Left hindlimb (tissue), 1 donor: ENCODE measurements around the gene GRN.
"Not testable (repeated sequence)": the region's sequence is repeated elsewhere in the genome, so short reads cannot be mapped to it uniquely, and the experiment has no call there.

Experiments used
- DNase-seq: peaks from one replicate; pipeline ENCODE4 v3.0.0-alpha.2; 2018

Gene GRN

DNA sequence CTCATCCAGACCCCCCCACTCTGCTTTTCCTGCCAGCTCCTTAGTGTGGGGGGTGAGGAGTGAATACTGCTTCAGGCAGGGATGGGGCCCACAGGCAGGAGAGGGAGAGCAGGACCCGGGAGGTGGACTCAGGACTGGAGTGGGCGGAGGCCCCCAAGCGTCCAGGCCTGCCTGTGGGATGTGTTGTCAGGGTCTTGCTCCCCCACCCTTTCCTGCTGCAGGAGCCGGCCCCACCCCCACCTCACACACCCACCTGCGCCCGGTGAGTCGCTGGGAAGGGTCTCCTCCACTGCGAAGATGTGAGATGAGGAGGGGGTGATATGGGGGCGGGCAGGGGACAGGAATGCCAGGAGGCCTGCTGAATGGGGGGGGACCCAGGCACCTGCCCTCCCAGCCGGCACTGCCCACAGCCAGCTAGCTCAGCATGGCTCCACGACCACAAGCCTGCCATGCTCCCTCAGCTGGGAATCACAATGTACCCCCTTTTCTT, 17.4 kb downstream of the GRN start:
- DNase-seq: no peak

- DNase-seq: no peak
Observed at GRCh38 chr17:44362949-44363612, 18.0 kb downstream of the GRN start.

DNA sequence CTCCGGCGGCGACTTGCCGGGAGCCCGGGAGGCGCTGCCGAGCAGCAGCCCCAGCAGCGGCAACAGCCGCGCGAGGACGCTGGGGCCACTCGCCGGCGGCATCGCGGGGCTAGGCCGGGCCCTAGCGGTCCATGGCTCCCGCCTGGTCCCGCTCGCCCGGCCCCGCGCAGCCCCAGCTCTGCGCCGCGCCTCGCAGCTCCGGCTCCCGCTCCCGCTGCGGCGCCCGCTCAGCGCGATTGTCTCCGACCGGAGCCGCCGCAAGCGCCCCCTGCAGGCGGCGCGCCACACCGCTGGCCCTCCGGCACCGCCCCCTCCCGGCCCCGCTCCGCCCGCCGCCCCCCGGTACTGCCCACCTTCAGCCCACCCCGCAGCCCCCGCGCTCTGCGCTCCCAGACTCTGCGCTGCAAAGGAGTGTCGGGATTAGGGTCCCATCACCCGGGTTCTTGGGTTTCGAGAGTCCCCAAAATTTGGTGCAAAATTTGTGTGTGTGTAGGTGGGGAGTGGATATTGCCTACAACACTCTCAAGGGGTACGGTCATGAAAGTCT, 18.6 kb downstream of the GRN start, which contains the start of gene FAM171A2:
Gene FAM171A2 (minus strand): TSS at position 241 of the 547 bp plus-strand sequence. CDS start 139 bp downstream, at position 102.
- DNase-seq: peak; percentile 83

DNA sequence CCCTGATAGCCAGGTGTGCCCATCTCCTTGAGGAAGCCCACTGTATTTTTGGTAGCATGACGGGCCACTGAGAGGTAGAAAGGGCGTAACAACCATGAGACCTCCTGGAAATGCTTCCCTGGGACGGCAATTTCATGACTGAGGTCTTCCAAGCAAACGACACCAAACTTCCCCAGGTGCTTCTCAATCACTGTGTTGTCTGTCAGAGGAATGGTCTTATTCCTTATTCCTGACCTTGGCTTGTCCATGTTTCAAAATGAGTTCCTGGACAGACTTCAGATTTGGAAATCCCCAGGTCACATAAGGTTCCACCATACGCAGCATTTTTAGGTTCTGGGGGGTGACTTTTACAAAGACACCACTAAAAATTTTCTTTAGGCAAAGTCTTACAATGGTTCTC, 19.9 kb downstream of the GRN start:
- not testable (repeated sequence) for DNase-seq

DNA sequence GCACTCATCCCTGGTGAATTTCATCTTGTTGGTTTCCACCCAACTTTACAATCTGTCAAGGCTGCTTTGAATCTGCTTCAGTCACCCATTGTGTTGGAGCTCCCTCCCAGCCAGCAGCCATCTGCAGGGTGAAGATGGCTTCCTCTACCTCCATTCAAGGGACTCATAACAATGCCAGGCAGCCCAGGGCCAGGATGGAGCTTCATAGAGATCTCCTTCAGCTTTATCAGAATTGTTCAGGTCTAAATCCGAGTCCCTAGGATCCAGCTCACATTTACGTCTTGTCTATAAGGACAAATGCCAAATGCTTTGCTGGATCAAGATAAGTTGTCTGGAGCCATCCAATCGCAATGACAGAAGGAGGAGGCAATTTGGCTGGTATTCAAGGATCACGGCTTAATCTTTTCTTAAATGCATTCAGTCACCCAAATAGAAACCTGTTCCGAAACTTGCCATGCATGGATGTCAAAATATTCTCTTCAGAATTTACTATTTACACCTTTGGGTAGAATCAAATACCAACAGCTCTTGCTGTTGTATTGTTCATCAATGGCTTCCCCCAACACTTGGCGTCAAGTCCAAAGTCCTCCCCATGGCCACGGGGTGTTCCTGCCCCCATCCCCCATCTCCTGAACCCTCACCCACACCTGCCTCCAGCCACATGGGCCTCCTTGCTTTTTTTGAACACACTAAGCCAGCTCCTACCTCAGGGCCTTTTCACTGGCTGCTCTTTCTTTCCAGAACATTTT, 22.3 kb downstream of the GRN start:
- no peak for DNase-seq

- not testable (repeated sequence) for DNase-seq
Observed at GRCh38 chr17:44368391-44369243, 23.5 kb downstream of the GRN start.

DNA sequence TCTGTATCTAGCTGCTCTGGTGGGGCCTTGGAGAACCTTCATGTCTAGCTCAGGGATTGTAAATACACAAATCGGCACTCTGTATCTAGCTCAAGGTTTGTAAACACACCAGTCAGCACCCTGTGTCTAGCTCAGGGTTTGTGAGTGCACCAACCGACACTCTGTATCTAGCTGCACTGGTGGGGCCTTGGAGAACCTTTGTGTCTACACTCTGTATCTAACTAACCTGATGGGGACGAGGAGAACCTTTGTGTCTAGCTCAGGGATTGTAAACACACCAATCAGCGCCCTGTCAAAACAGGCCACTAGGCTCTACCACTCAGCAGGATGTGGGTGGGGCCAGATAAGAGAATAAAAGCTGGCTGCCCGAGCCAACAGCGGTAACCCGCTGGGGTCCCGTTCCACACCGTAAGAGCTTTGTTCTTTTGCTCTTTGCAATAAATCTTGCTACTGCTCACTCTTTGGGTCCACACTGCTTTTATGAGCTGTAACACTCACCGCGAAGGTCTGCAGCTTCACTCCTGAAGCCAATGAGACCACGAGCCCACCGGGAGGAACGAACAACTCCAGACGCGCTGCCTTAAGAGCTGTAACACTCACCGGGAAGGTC, 24.4 kb downstream of the GRN start:
- not testable (repeated sequence) for DNase-seq

- no peak for DNase-seq
Observed at GRCh38 chr17:44372036-44372435, 26.9 kb downstream of the GRN start.

- DNase-seq: no peak
Observed at GRCh38 chr17:44374306-44375195, 29.4 kb downstream of the GRN start.

DNA sequence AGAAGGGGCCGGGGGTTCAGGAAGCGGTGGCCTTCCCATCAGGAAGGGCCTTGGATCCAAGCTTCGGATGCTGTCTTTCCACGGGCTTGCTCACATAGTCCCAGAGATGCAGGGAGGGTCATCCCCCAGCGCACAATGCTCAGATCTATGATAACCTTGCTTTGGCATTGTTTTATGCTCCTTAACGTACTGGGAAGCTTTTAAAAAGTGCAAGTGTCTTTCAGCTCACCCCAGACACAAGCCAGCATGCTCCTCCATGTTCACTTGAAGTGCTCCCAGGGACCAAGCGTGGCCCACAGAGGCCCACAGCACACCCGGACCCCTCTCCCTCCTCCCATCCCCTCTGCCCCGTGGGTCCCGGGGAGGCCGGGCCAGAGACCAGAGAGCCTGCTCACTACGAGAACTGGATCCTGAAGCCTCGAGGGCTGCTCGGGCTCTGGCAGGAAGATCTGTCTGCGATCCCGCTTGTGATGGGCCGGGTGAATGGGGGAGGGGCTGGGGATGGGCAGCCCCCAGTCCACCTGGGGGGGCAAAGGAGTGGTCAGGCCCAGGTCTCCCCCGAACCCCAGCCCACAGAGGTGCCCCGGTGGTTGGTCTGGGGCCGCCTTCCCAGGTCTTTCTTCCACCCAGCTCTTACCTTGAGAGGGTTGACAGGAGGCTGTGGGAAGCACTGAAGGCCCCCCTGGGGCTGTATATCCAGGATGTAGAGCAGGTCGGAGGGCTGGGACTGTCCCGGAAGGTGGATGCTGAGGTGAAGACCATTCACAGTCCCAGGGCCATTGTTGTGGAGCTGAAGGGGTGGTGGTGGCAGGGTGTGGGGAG, 30.3 kb downstream of the GRN start:
- no peak for DNase-seq

GRCh38 chr17:44376124-44376523, 31.0 kb downstream of the GRN start:
- peak; percentile 67 for DNase-seq

GRCh38 chr17:44376779-44377178, 31.7 kb downstream of the GRN start:
- DNase-seq: no peak

DNA sequence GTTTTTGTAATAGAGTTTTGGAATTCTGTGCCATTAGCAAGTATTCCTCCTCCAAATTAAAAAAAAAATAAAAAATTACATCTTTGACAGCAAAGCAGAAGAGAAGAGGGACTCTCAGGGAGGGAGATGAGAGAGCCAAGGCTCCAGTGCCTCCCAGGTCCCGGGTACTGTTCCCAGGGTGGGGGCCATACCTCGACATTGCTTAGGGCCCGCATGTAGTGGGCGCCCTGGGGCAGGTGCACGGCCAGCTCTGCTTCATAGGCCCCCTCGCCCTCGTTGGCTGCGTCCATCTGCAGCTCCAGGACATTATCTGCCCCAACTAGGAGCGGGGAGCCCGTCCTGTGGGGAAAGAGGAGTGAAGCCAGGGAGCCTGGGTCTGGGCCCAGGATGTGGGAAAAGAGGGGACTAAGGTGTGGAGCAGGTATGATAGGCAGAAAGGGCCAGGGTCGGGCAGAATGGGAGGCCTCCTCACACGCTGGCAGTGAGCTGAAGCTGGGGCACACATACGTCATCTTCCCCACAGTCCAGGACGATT, 33.1 kb downstream of the GRN start:
- no peak for DNase-seq

GRCh38 chr17:44379887-44380286, 34.8 kb downstream of the GRN start:
- DNase-seq: no peak

DNA sequence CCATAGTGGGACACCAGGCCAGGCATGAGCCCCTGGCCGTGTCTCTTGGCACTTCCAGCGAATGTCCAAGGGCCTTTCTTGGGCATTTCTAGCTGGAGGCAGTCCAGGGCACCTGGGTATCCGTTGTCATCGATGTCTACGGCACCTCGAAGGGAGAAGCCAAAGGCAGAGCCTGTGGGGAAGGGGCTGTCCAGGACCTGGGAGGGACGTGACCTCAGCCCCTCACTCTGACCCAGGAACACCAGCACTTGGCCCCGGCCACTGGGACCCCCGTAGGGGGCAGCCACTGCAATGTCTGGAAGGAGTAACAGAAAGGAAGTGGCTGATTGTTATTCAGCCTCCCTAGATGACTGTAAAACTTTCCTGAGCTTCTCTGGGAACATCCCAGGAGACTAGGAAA, 35.7 kb downstream of the GRN start:
- no peak for DNase-seq

GRCh38 chr17:44381810-44382305, 36.8 kb downstream of the GRN start:
- DNase-seq: no peak

DNA sequence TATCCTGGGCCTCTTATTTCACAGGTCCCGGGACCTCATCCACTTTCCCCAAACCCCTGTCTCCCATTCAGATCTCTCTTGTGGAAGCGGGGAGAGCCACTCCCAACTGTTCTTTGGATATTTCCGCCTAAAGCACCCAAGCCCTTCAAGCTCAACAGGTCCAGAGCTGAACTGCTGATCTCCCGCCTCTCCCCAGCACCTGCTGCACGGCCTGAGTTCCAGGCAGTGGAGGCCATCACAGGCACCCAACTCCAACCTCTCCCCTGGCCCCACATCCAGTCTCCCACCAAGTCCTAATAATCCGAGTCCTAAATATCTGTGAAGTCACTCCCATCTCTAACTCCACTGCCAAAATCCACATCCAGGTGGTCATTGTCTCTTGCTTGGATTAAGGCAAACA, 37.8 kb downstream of the GRN start:
- DNase-seq: no peak

GRCh38 chr17:44383363-44383762, 38.3 kb downstream of the GRN start:
- no peak for DNase-seq

DNA sequence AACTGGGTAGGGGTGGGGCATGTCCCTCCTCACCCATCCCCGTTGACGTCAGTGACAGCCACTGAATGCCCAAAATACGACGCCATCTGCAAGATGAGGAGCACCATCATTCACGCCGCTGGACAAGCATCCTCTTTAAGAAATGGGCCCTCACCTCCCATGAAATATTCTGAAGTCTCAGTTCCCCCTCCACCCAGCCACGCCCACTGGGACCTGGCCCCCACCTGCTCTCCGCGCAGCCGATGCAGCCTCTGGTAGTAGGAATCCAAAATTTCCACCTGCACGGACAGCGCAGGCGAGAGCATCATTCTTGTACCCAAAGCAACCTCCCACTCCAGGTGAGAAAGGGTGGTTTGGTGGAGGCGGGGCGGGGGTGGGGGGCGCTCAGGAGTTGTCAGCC, 38.8 kb downstream of the GRN start:
- DNase-seq: no peak

DNA sequence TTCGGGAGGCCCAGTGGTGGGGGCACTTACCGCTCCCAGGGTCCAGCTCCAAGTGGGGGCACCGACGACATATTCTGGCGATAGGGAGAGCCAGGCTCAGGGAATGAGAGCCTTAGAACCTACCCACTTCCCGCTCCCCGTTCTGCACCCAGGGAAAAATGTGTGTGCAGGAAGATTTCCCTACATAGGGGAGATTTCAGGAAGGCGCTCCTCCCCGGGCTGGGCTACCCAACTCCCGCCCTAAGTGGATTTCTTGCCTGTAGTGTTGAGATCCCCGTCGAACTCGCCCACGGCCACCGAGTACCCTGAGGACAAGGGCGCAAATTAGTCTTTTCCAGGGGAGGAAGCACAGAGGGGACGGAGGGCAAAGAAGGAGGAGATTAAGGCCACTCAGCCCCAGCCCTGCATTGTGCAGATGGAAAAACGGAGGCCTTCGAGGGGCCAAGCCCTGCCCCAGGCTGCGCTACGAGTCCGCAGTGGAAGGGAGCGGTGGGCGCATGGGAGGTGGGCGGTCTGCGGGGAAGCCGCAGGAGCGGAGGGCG, 39.2 kb downstream of the GRN start:
- DNase-seq: no peak
